HL-60 (cell line): ENCODE measurements around the gene MRPS34.

ENCODE experiments used
- DNase-seq, 2 experiments: peaks; one replicate each; pipeline ENCODE4 v3.0.0-alpha.2; 2010 to 2020; ENCODE audit warnings: low read depth in 1 of 2, low spot score in 1 of 2
- H3K27ac ChIP-seq: fragments of 250-450 bp; sonication (Bioruptor Pico); replicated peaks from 2 replicates; pipeline ENCODE4 v1.5.1; 2020; ENCODE audit warnings: mild to moderate bottlenecking, moderate library complexity
- H3K27me3 ChIP-seq: fragments of 250-450 bp; sonication (Bioruptor Pico); 2 replicates; pipeline ENCODE4 v1.5.1; 2021; ENCODE audit warnings: mild to moderate bottlenecking, moderate library complexity; ENCODE audit not compliant: insufficient read depth, poor library complexity, severe bottlenecking
- H3K4me3 ChIP-seq: replicated peaks from 2 replicates; pipeline ENCODE4 v1.5.1; 2011; ENCODE audit warnings: mild to moderate bottlenecking, control low read depth, low read length; ENCODE audit not compliant: insufficient read depth
- CTCF ChIP-seq: IDR thresholded peaks from one replicate; pipeline ENCODE4 v1.5.1; 2011; ENCODE audit warnings: low read length, control low read depth, inconsistent platforms; ENCODE audit not compliant: insufficient read depth
- GABPA ChIP-seq: IDR thresholded peaks from 2 replicates; pipeline ENCODE4 v1.6.1; 2012; ENCODE audit warnings: low read depth
- POLR2AphosphoS5 ChIP-seq: IDR thresholded peaks from 2 replicates; pipeline ENCODE4 v1.6.1; 2012; ENCODE audit warnings: low read depth
- REST ChIP-seq: IDR thresholded peaks from 2 replicates; pipeline ENCODE4 v1.6.1; 2012; ENCODE audit warnings: low read depth; ENCODE audit not compliant: insufficient replicate concordance
- SPI1 ChIP-seq: IDR thresholded peaks from 2 replicates; pipeline ENCODE4 v1.6.1; 2012; ENCODE audit warnings: low read depth, mild to moderate bottlenecking, borderline replicate concordance

MRPS34 gene

GRCh38 chr16:1752853-1753252, 20.1 kb downstream of the MRPS34 start:
- TF ChIP-seq SPI1 (no peak), GABPA (no peak), CTCF (no peak), POLR2AphosphoS5 (no peak), REST (no peak)
- no peak for DNase-seq
- H3K27ac ChIP-seq = no peak overlapping the region

GRCh38 chr16:1751946-1752345, 21.0 kb downstream of the MRPS34 start:
- no peak for TF ChIP-seq CTCF
- no peak for TF ChIP-seq SPI1
- no peak for TF ChIP-seq POLR2AphosphoS5
- TF ChIP-seq GABPA = no peak
- TF ChIP-seq REST = no peak
- Histone ChIP-seq H3K27ac (no peak overlapping the region), H3K27me3 (no peaks in the 10 kb centered on the region), H3K4me3 (no peak overlapping the region)
- no peak for DNase-seq

More at GRCh38 chr16:1752853-1753252, 20.1 kb downstream of the MRPS34 start:
- Histone ChIP-seq H3K27me3 (no peaks in the 10 kb centered on the region), H3K4me3 (no peak overlapping the region)

- no peak for DNase-seq
- H3K4me3 ChIP-seq = no peak overlapping the region
- TF ChIP-seq POLR2AphosphoS5 = no peak
- TF ChIP-seq REST = no peak
- TF ChIP-seq SPI1 = no peak
- no peak for TF ChIP-seq GABPA
- no peak for TF ChIP-seq CTCF
- H3K27ac ChIP-seq = no peak overlapping the region
- H3K27me3 ChIP-seq = no peaks in the 10 kb centered on the region
Measured at GRCh38 chr16:1749152-1750117, 23.5 kb downstream of the MRPS34 start.
